ENCODE measurements around the gene ZNF578.
A peak's percentile ranks its signal among the peaks of the same experiment; 100 is the strongest.
"Not testable (repeated sequence)": the region's sequence is repeated elsewhere in the genome, so short reads cannot be mapped to it uniquely, and the experiment has no call there.

Gene ZNF578

GRCh38 chr19:52516191-52516590, 62.8 kb downstream of the ZNF578 start:
- no peak for DNase-seq (ENCODE audit: low read depth in 2 of 2)

GRCh38 chr19:52518646-52519045, 65.3 kb downstream of the ZNF578 start:
- no peak for DNase-seq (ENCODE audit: low read depth in 2 of 2)

- DNase-seq (ENCODE audit: low read depth in 2 of 2), result not testable (repeated sequence)
Measured at GRCh38 chr19:52519175-52519574, 65.8 kb downstream of the ZNF578 start.

GRCh38 chr19:52520013-52520412, 66.7 kb downstream of the ZNF578 start:
- DNase-seq (ENCODE audit: low read depth in 2 of 2), result no peak

- no peak for DNase-seq (ENCODE audit: low read depth in 2 of 2)
Measured at GRCh38 chr19:52522551-52522950, 69.2 kb downstream of the ZNF578 start.

GRCh38 chr19:52524086-52524485, 70.7 kb downstream of the ZNF578 start:
- DNase-seq (ENCODE audit: low read depth in 2 of 2), result no peak

GRCh38 chr19:52527134-52527955, 74.0 kb downstream of the ZNF578 start, which contains the start of gene ZNF808:
Gene ZNF808, plus strand, starts transcription at chr19:52527668. Its CDS starts 15,617 bp downstream, at chr19:52543285.
- peak; percentile 98 for DNase-seq (ENCODE audit: low read depth in 2 of 2)

GRCh38 chr19:52527956-52528351, 74.6 kb downstream of the ZNF578 start:
- no peak for DNase-seq (ENCODE audit: low read depth in 2 of 2)

GRCh38 chr19:52532480-52532879, 79.1 kb downstream of the ZNF578 start:
- DNase-seq (ENCODE audit: low read depth in 2 of 2), result no peak

GRCh38 chr19:52533901-52534300, 80.5 kb downstream of the ZNF578 start:
- no peak for DNase-seq (ENCODE audit: low read depth in 2 of 2)

GRCh38 chr19:52535385-52535770, 82.0 kb downstream of the ZNF578 start:
- DNase-seq (ENCODE audit: low read depth in 2 of 2), result not testable (repeated sequence)

GRCh38 chr19:52535771-52536447, 82.6 kb downstream of the ZNF578 start:
- peak; percentile 90 to 92 for DNase-seq (ENCODE audit: low read depth in 2 of 2)

GRCh38 chr19:52536448-52536800, 83.1 kb downstream of the ZNF578 start:
- peak; percentile 33 to 37 for DNase-seq (ENCODE audit: low read depth in 2 of 2)

GRCh38 chr19:52538815-52539214, 85.5 kb downstream of the ZNF578 start:
- not testable (repeated sequence) for DNase-seq (ENCODE audit: low read depth in 2 of 2)

- not testable (repeated sequence) for DNase-seq (ENCODE audit: low read depth in 2 of 2)
Measured at GRCh38 chr19:52541176-52541575, 87.8 kb downstream of the ZNF578 start.

- no peak for DNase-seq (ENCODE audit: low read depth in 2 of 2)
Measured at GRCh38 chr19:52541608-52542007, 88.3 kb downstream of the ZNF578 start.

GRCh38 chr19:52542541-52542940, 89.2 kb downstream of the ZNF578 start:
- DNase-seq (ENCODE audit: low read depth in 2 of 2), result not testable (repeated sequence)

- DNase-seq (ENCODE audit: low read depth in 2 of 2), result peak in 1 of 2 donors; percentile 7
Measured at GRCh38 chr19:52542984-52543664, 89.8 kb downstream of the ZNF578 start.

- no peak for DNase-seq (ENCODE audit: low read depth in 2 of 2)
Measured at GRCh38 chr19:52554216-52554971, 101.0 kb downstream of the ZNF578 start.

- no peak for DNase-seq (ENCODE audit: low read depth in 2 of 2)
Measured at GRCh38 chr19:52557231-52557995, 104.1 kb downstream of the ZNF578 start.
